Panc1 (cell line): Measurements from ENCODE around the gene STARD8. TPM values are rescaled to one million over a fixed set of nuclear protein-coding genes. Genes with fewer than 3 reads are reported as not detected.
"Not testable (repeated sequence)": the region's sequence is repeated elsewhere in the genome, so short reads cannot be mapped to it uniquely, and the experiment has no call there.

Experiments
- ATAC-seq: fragments of 200-7000 bp; cut with Tn5 transposase; 2 replicates; pipeline ENCODE4 v1.9.1; 2020; ENCODE audit warnings: mild to moderate bottlenecking, moderate library complexity
- BruUV-seq: library from RNA; stranded (reverse); fragments of 400-500 nt; replicated peaks from 2 replicates; lab custom pipeline; 2021; lab: Mats Ljungman, UMichigan
- CTCF ChIA-PET: fragments of 300-600 bp; sonication (Branson Sonifier 250); formaldehyde crosslinking; loops from one replicate; lab custom pipeline; 2022; ENCODE audit warnings: antibody characterized with exemption; lab: Charles Lee
- POLR2A ChIA-PET: fragments of 300-600 bp; sonication (Branson Sonifier 250); formaldehyde crosslinking; loops from one replicate; lab custom pipeline; 2022; ENCODE audit warnings: antibody characterized with exemption; lab: Charles Lee
- DNase-seq: peaks from one replicate; pipeline ENCODE4 v3.0.0-alpha.2; 2010; ENCODE audit warnings: low read depth, low spot score
- H3K27ac ChIP-seq: 2 replicates; pipeline ENCODE4 v1.5.1; 2011; ENCODE audit warnings: mild to moderate bottlenecking, low read length, inconsistent platforms
- H3K27me3 ChIP-seq: fragments of 200-500 bp; sonication (Bioruptor generic); 2 replicates; pipeline ENCODE4 v1.6.0; 2014; ENCODE audit warnings: low read length, inconsistent platforms; ENCODE audit not compliant: control insufficient read depth, insufficient read depth
- H3K36me3 ChIP-seq: fragments of 200-500 bp; sonication (Bioruptor generic); 2 replicates; pipeline ENCODE4 v1.5.1; 2014; ENCODE audit warnings: inconsistent platforms, mild to moderate bottlenecking, low read length, moderate library complexity; ENCODE audit not compliant: control insufficient read depth, insufficient read depth
- H3K4me1 ChIP-seq: 2 replicates; pipeline ENCODE4 v1.5.1; 2011; ENCODE audit warnings: inconsistent platforms, mild to moderate bottlenecking, low read length, moderate library complexity; ENCODE audit not compliant: control insufficient read depth, insufficient read depth
- H3K4me3 ChIP-seq, 2 experiments: 2 replicates each; pipeline ENCODE4 v1.5.1; 2011 to 2012; ENCODE audit warnings: low read depth in 2 of 2, low read length in 2 of 2, mild to moderate bottlenecking in 2 of 2, inconsistent platforms in 1 of 2, moderate library complexity in 1 of 2
- H3K9me3 ChIP-seq: fragments of 200-500 bp; sonication (Bioruptor generic); 2 replicates; pipeline ENCODE4 v1.5.1; 2014; ENCODE audit warnings: low read depth, mild to moderate bottlenecking, inconsistent platforms, low read length, moderate library complexity; ENCODE audit not compliant: control insufficient read depth, insufficient read depth
- POLR2AphosphoS5 ChIP-seq: IDR thresholded peaks from 2 replicates; pipeline ENCODE4 v1.6.1; 2012; ENCODE audit warnings: mild to moderate bottlenecking, low read depth, low read length, moderate library complexity
- SIN3A ChIP-seq: IDR thresholded peaks from 2 replicates; pipeline ENCODE4 v1.6.1; 2012; ENCODE audit warnings: low read depth, mild to moderate bottlenecking, low read length, moderate library complexity, borderline replicate concordance; ENCODE audit not compliant: insufficient read depth
- TCF7L2 ChIP-seq: IDR thresholded peaks from 2 replicates; pipeline ENCODE4 v1.6.1; 2011; ENCODE audit warnings: mild to moderate bottlenecking, low read depth, low read length, inconsistent platforms
- in situ Hi-C: cut with HindIII; loops from 2 replicates; pipeline ENCODE4 v1.10.0; 2016; ENCODE audit warnings: low sequenced_read_pairs, low pct_unique_long_range_greater_than_20kb
- intact Hi-C: fragments of 100-400 bp; cut with micrococcal nuclease; formaldehyde crosslinking; loops from one replicate; pipeline ENCODE4 v1.10.0; 2022; ENCODE audit not compliant: unreplicated experiment
- total RNA-seq: library from RNA; stranded (reverse); gene quantifications from one replicate; pipeline ENCODE4 v1.2.1, GENCODE V29; 2021; ENCODE audit not compliant: unreplicated experiment
- TF ChIP-seq, protein P1 (sequence below): fragments of 450-650 bp; IDR thresholded peaks from 2 replicates; pipeline ENCODE4 v1.5.1; 2017; ENCODE audit warnings: mild to moderate bottlenecking
- TF ChIP-seq, protein P2 (sequence below), 2 experiments: IDR thresholded peaks; 2 replicates each; pipeline ENCODE4 v1.6.1; 2011 to 2012; ENCODE audit warnings: low read depth in 2 of 2, control low read depth in 1 of 2, low read length in 1 of 2, mild to moderate bottlenecking in 1 of 2, moderate library complexity in 1 of 2; ENCODE audit not compliant: insufficient read depth in 1 of 2

The STARD8 gene
- total RNA-seq, 1 experiment from 2014 or later: 4.6 TPM

DNA sequence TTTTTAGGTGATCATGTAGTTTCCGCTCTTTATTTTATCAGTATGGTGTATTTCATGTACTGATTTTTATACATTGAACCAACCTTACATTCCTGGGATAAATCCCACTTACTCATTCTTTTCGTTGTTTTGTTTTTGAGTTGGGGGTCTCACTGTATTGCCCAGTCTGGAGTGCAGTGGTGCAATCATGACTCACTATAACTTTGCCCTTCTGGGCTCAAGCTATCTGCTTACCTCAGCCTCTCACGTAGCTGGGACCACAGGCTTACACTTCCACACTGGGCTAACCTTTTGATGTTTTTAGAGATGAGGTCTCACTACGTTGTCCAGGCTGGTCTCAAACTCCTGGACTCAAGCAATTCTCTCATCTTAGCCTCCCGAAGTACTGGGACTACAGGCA, 19.5 kb upstream of the STARD8 start:
- no peak overlapping the region for H3K4me3 ChIP-seq
- BruUV-seq: no TSS peak
- ATAC-seq: no peak
- intact Hi-C loops (no loop called here), in situ Hi-C loops (no loop called here)
- TF ChIP-seq, protein P1, sequence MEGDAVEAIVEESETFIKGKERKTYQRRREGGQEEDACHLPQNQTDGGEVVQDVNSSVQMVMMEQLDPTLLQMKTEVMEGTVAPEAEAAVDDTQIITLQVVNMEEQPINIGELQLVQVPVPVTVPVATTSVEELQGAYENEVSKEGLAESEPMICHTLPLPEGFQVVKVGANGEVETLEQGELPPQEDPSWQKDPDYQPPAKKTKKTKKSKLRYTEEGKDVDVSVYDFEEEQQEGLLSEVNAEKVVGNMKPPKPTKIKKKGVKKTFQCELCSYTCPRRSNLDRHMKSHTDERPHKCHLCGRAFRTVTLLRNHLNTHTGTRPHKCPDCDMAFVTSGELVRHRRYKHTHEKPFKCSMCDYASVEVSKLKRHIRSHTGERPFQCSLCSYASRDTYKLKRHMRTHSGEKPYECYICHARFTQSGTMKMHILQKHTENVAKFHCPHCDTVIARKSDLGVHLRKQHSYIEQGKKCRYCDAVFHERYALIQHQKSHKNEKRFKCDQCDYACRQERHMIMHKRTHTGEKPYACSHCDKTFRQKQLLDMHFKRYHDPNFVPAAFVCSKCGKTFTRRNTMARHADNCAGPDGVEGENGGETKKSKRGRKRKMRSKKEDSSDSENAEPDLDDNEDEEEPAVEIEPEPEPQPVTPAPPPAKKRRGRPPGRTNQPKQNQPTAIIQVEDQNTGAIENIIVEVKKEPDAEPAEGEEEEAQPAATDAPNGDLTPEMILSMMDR: no peak
- TF ChIP-seq POLR2AphosphoS5 (no peak), TCF7L2 (no peak), SIN3A (no peak)
- TF ChIP-seq, protein P2, sequence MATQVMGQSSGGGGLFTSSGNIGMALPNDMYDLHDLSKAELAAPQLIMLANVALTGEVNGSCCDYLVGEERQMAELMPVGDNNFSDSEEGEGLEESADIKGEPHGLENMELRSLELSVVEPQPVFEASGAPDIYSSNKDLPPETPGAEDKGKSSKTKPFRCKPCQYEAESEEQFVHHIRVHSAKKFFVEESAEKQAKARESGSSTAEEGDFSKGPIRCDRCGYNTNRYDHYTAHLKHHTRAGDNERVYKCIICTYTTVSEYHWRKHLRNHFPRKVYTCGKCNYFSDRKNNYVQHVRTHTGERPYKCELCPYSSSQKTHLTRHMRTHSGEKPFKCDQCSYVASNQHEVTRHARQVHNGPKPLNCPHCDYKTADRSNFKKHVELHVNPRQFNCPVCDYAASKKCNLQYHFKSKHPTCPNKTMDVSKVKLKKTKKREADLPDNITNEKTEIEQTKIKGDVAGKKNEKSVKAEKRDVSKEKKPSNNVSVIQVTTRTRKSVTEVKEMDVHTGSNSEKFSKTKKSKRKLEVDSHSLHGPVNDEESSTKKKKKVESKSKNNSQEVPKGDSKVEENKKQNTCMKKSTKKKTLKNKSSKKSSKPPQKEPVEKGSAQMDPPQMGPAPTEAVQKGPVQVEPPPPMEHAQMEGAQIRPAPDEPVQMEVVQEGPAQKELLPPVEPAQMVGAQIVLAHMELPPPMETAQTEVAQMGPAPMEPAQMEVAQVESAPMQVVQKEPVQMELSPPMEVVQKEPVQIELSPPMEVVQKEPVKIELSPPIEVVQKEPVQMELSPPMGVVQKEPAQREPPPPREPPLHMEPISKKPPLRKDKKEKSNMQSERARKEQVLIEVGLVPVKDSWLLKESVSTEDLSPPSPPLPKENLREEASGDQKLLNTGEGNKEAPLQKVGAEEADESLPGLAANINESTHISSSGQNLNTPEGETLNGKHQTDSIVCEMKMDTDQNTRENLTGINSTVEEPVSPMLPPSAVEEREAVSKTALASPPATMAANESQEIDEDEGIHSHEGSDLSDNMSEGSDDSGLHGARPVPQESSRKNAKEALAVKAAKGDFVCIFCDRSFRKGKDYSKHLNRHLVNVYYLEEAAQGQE (IDR thresholded peaks at IDR 0.05; ENCODE audit: insufficient read depth in 1 of 2, low read depth in 2 of 2, low read length in 1 of 2): no peak
- CTCF ChIA-PET: no interaction called here
- DNase-seq: no peak
- POLR2A ChIA-PET: no interaction called here
- no peaks in the 10 kb centered on the region for H3K36me3 ChIP-seq
- H3K27me3 ChIP-seq: no peaks in the 10 kb centered on the region
- no peaks in the 10 kb centered on the region for H3K4me1 ChIP-seq
- no peaks in the 10 kb centered on the region for H3K9me3 ChIP-seq
- H3K27ac ChIP-seq: no peak overlapping the region

DNA sequence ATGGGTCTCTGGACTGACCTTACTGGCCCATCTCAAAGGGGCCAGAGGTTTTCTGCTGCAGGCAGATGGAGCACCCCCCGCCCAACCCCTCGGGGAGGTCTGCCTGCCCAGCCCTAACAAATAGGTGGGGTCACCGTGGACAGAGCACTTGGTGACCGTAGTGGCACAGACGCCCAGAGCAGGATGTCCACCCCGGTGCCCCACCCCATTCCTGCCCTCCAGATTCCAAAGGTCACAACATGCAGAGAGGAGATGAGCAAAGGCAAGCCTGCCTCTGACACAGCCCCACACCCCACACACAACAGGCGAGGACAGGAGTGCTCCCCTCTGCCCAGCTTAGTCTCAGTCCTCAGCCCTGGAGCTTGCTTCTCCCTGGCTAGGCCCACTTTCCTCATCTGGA, 17.5 kb upstream of the STARD8 start:
- in situ Hi-C loops, H3K36me3 ChIP-seq, ATAC-seq, POLR2A ChIA-PET, CTCF ChIA-PET, H3K9me3 ChIP-seq, H3K27me3 ChIP-seq, DNase-seq, H3K4me3 ChIP-seq, intact Hi-C loops, H3K4me1 ChIP-seq, BruUV-seq, H3K27ac ChIP-seq: not testable (repeated sequence)

DNA sequence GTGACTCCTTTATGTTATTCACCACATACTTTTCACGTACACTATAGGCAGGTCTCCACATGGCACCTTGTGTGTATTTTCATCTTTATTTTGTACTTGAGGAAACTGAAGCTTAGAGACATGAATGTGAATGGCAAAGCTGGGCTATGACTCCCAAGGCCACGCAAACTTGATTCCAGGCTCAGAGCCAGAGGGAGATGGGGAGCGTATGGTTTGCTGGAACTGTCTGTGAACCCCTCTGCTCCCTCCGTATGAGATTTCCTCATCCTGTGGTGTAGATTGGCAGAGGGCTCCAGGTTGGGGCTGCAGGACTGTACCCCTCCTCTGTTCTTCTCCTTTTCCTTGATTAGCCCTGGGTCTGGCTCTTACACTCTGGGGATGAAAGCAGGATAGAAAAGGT, 16.1 kb upstream of the STARD8 start:
- ChIA-PET CTCF (no interaction called here), POLR2A (no interaction called here)
- H3K27me3 ChIP-seq: no peaks in the 10 kb centered on the region
- DNase-seq (no peak), ATAC-seq (no peak)
- no TSS peak for BruUV-seq
- TF ChIP-seq SIN3A (no peak), POLR2AphosphoS5 (no peak), TCF7L2 (no peak)
- TF ChIP-seq, protein P1: no peak
- TF ChIP-seq, protein P2 (IDR thresholded peaks at IDR 0.05; ENCODE audit: insufficient read depth in 1 of 2, low read depth in 2 of 2, low read length in 1 of 2): no peak
- H3K27ac ChIP-seq: no peak overlapping the region
- in situ Hi-C loops: no loop called here
- no peaks in the 10 kb centered on the region for H3K36me3 ChIP-seq
- intact Hi-C loops: no loop called here
- H3K4me3 ChIP-seq: no peak overlapping the region
- no peaks in the 10 kb centered on the region for H3K4me1 ChIP-seq
- H3K9me3 ChIP-seq: no peaks in the 10 kb centered on the region
